PC-3 (cell line): ENCODE results near the gene ATPAF1.

Source experiments
- EZH2 ChIP-seq: fragments of 300-600 bp; sonication (generic); IDR thresholded peaks from one replicate; pipeline ENCODE4 v1.6.1; 2017; ENCODE audit warnings: antibody characterized with exemption, mild to moderate bottlenecking, low read length; ENCODE audit not compliant: unreplicated experiment
- EZH2phosphoT487 ChIP-seq: fragments of 300-600 bp; sonication (generic); IDR thresholded peaks from 2 replicates; pipeline ENCODE4 v1.6.1; 2018; ENCODE audit warnings: mild to moderate bottlenecking, antibody characterized with exemption, low read length, borderline replicate concordance
- TF ChIP-seq, protein P1 (sequence below): fragments of 300-600 bp; sonication (generic); conservative IDR thresholded peaks from 2 replicates; pipeline ENCODE4 v1.5.1; 2017; ENCODE audit warnings: antibody characterized with exemption, low read depth, mild to moderate bottlenecking, low read length

DNA sequence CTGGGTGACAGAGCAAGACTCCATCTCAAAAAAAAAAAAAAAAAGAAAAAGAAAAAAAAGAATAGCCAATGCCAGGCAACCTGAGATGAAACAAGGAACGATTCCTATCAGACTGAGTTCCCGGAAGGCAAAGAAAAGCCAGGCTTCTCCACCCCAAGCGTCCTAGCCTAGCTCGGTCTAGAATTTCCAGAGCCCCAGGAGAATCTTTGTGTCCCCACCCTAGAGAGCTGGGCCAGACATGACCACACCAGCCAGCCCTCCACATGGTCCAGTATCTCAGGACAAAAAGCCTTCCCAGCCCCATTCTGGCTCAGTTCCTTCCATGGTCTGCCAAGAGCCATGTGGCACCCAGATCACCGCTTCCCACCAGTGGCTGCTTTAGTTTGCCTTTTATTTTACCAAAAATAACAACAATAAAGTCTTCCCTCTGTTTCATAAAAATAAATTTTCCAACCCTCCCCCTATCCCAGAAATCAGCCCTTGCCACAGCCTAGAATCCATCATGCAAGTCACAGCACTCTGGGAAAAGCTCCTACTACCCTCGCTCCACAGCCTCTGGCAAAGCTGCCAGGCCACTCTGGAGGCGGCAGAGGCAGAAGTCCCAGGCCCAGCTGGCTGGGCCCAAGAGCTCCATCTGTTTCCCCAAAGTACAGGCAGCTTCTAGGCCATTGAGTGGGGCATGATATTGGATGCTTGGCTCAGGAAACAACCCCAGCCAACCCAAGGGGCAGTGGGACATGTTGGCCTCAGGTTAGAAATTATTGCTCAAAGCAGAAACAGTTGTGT, 60.6 kb downstream of the ATPAF1 start:
- TF ChIP-seq, protein P1, sequence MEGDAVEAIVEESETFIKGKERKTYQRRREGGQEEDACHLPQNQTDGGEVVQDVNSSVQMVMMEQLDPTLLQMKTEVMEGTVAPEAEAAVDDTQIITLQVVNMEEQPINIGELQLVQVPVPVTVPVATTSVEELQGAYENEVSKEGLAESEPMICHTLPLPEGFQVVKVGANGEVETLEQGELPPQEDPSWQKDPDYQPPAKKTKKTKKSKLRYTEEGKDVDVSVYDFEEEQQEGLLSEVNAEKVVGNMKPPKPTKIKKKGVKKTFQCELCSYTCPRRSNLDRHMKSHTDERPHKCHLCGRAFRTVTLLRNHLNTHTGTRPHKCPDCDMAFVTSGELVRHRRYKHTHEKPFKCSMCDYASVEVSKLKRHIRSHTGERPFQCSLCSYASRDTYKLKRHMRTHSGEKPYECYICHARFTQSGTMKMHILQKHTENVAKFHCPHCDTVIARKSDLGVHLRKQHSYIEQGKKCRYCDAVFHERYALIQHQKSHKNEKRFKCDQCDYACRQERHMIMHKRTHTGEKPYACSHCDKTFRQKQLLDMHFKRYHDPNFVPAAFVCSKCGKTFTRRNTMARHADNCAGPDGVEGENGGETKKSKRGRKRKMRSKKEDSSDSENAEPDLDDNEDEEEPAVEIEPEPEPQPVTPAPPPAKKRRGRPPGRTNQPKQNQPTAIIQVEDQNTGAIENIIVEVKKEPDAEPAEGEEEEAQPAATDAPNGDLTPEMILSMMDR, result no peak
- no peak for TF ChIP-seq EZH2phosphoT487
- no peak for TF ChIP-seq EZH2
